AG09319 (cell line): ENCODE results near the gene JUND.

Experiments used
- DNase-seq: peaks from one replicate; pipeline ENCODE4 v3.0.0-alpha.2; 2010; ENCODE audit warnings: low read depth; ENCODE audit errors: extremely low read depth
- CTCF ChIP-seq: IDR thresholded peaks from 2 replicates; pipeline ENCODE4 v1.5.1; 2011; ENCODE audit warnings: low read depth, mild to moderate bottlenecking, inconsistent platforms, low read length, moderate library complexity

Gene JUND

GRCh38 chr19:18249834-18250233, 31.6 kb downstream of the JUND start:
- no peak for DNase-seq
- no peak for TF ChIP-seq CTCF

GRCh38 chr19:18245297-18245696, 36.1 kb downstream of the JUND start:
- no peak for DNase-seq
- no peak for TF ChIP-seq CTCF

GRCh38 chr19:18239303-18239702, 42.1 kb downstream of the JUND start:
- no peak for DNase-seq
- no peak for TF ChIP-seq CTCF

- no peak for DNase-seq
- TF ChIP-seq CTCF, result no peak
These were observed 47.2 kb downstream of the JUND start for GRCh38 chr19:18234194-18234593.

GRCh38 chr19:18233224-18233825, 48.1 kb downstream of the JUND start:
- DNase-seq, result no peak
- TF ChIP-seq CTCF, result no peak

- DNase-seq, result no peak
These were observed 48.7 kb downstream of the JUND start for GRCh38 chr19:18232540-18233223.

GRCh38 chr19:18231775-18232174, 49.6 kb downstream of the JUND start:
- no peak for TF ChIP-seq CTCF
- DNase-seq, result no peak

More at GRCh38 chr19:18232540-18233223, 48.7 kb downstream of the JUND start:
- no peak for TF ChIP-seq CTCF
